Liver (tissue), 9 donors: ENCODE results near the gene SAMD1. TPM values are rescaled to one million over a fixed set of nuclear protein-coding genes. Genes with fewer than 3 reads are reported as not detected.

Source experiments
- DNase-seq: peaks from one replicate; pipeline ENCODE4 v3.0.0-alpha.2; 2017; ENCODE audit warnings: low spot score
- H3K27ac ChIP-seq, 2 donors: one replicate each; pipeline ENCODE4 v1.7.0; 2013; ENCODE audit warnings: inconsistent platforms in 2 of 2, low read length in 2 of 2, control low read depth in 1 of 2, low read depth in 1 of 2, mild to moderate bottlenecking in 1 of 2
- H3K27me3 ChIP-seq, 4 donors: one replicate each; pipeline versions ENCODE4 v1.6.1 to v1.7.0; 2013; ENCODE audit warnings: low read length in 3 of 4, inconsistent platforms in 1 of 4, mild to moderate bottlenecking in 1 of 4, moderate library complexity in 1 of 4; ENCODE audit not compliant: control insufficient read depth in 4 of 4, insufficient read depth in 4 of 4
- H3K36me3 ChIP-seq, 4 donors: one replicate each; pipeline versions ENCODE4 v1.6.1 to v1.7.0; 2013; ENCODE audit warnings: low read length in 3 of 4, mild to moderate bottlenecking in 3 of 4, low read depth in 1 of 4, moderate library complexity in 1 of 4; ENCODE audit not compliant: control insufficient read depth in 4 of 4, insufficient read depth in 3 of 4
- H3K4me1 ChIP-seq, 4 donors: one replicate each; pipeline versions ENCODE4 v1.6.1 to v1.7.0; 2013; ENCODE audit warnings: low read length in 3 of 4, mild to moderate bottlenecking in 3 of 4, moderate library complexity in 1 of 4; ENCODE audit not compliant: control insufficient read depth in 4 of 4, insufficient read depth in 4 of 4
- H3K4me3 ChIP-seq, 3 donors: one replicate each; pipeline versions ENCODE4 v1.6.1 to v1.7.0; 2013; ENCODE audit warnings: low read length in 3 of 3, control low read depth in 1 of 3, low read depth in 1 of 3, mild to moderate bottlenecking in 1 of 3
- H3K9ac ChIP-seq, 2 donors: one replicate each; pipeline ENCODE4 v1.7.0; 2013; ENCODE audit warnings: low read length in 2 of 2, mild to moderate bottlenecking in 2 of 2, moderate library complexity in 2 of 2, control low read depth in 1 of 2, low read depth in 1 of 2
- H3K9me3 ChIP-seq, 4 donors: one replicate each; pipeline versions ENCODE4 v1.6.1 to v1.7.0; 2013; ENCODE audit warnings: low read length in 3 of 4; ENCODE audit not compliant: control insufficient read depth in 4 of 4
- ATF3 ChIP-seq: IDR thresholded peaks from 2 replicates; pipeline ENCODE4 v1.6.1; 2016; ENCODE audit warnings: antibody characterized with exemption
- JUND ChIP-seq, 2 donors: IDR thresholded peaks; 2 replicates each; pipeline ENCODE4 v1.6.1; 2016; ENCODE audit warnings: antibody characterized with exemption in 2 of 2
- RAD21 ChIP-seq, 2 donors: IDR thresholded peaks; 2 replicates each; pipeline ENCODE4 v1.6.1; 2016; ENCODE audit warnings: antibody characterized with exemption in 2 of 2, mild to moderate bottlenecking in 2 of 2
- REST ChIP-seq: IDR thresholded peaks from 2 replicates; pipeline ENCODE4 v1.6.1; 2016; ENCODE audit warnings: antibody characterized with exemption, mild to moderate bottlenecking
- TAF1 ChIP-seq: conservative IDR thresholded peaks from 2 replicates; pipeline ENCODE4 v1.6.1; 2016; ENCODE audit warnings: antibody characterized with exemption, mild to moderate bottlenecking
- YY1 ChIP-seq: IDR thresholded peaks from 2 replicates; pipeline ENCODE4 v1.6.1; 2016; ENCODE audit warnings: antibody characterized with exemption, mild to moderate bottlenecking
- ZBTB33 ChIP-seq: IDR thresholded peaks from 2 replicates; pipeline ENCODE4 v1.6.1; 2016; ENCODE audit warnings: antibody characterized with exemption
- WGBS: extraction: QIAGEN DNeasy Blood & Tissue Kit; methylation state at CpG from one replicate; pipeline ENCODE4 v1.1.7; 2013; 5-methylcytosine and 5-hydroxymethylcytosine counted together
- polyA plus RNA-seq, 2 donors: library from polyadenylated mRNA; stranded (reverse) in 1 of 2; unstranded in 1 of 2; fragments of 200-250 nt in 1 of 2; fragments of >200 nt in 1 of 2; fragmentation: Nextera tagmentation in 1 of 2; extraction: Ambion mirVana in 1 of 2; gene quantifications; one replicate each; pipeline versions ENCODE4 v1.2.1 to v1.2.3, GENCODE V29; 2013 to 2015
- total RNA-seq, 2 donors: library from RNA; depleted of rRNA; stranded (reverse); fragments of >200 nt; gene quantifications; one replicate each; pipeline ENCODE4 v1.2.3, GENCODE V29; 2014
- donor health status: healthy.
- donor health status: healthy.
- donor health status: healthy.
- donor health status: healthy.
- donor health status: healthy.

SAMD1 gene
- total and polyA plus RNA-seq, 4 donors = 2.1 to 33.0 (median 9.0) TPM

GRCh38 chr19:14054721-14055120 is 35.8 kb downstream of the SAMD1 start:
- Histone ChIP-seq H3K4me3 (no peak overlapping the region), H3K27me3 (peaks cover 0 to 3% (median 0%) of the 10 kb centered on the region in 4 donors), H3K4me1 (peaks cover 1 to 15% (median 9%) of the 10 kb centered on the region in 4 donors), H3K36me3 (peaks cover 7 to 27% (median 13%) of the 10 kb centered on the region in 4 donors), H3K9ac (no peak overlapping the region), H3K27ac (no peak overlapping the region), H3K9me3 (no peaks in the 10 kb centered on the region)
- DNase-seq = no peak
- WGBS = 77% methylated on average over 11 of the region's 11 CpGs
- no peak for TF ChIP-seq REST
- no peak for TF ChIP-seq ZBTB33
- no peak for TF ChIP-seq RAD21 (IDR thresholded peaks at IDR 0.05)
- no peak for TF ChIP-seq TAF1
- TF ChIP-seq YY1 = no peak
- no peak for TF ChIP-seq JUND (IDR thresholded peaks at IDR 0.05)

- no peak for DNase-seq
- Histone ChIP-seq H3K36me3 (peaks cover 7 to 27% (median 13%) of the 10 kb centered on the region in 4 donors), H3K4me3 (no peak overlapping the region), H3K4me1 (peaks cover 1 to 9% (median 4%) of the 10 kb centered on the region in 4 donors), H3K9ac (no peak overlapping the region), H3K27me3 (peaks cover 0 to 3% (median 0%) of the 10 kb centered on the region in 4 donors), H3K9me3 (no peaks in the 10 kb centered on the region), H3K27ac (no peak overlapping the region)
- TF ChIP-seq REST (no peak), ATF3 (no peak)
- 92% methylated on average over 6 of the region's 6 CpGs for WGBS
Measured at GRCh38 chr19:14054099-14054498, 36.5 kb downstream of the SAMD1 start.
